Right lobe of liver (tissue), 4 donors: ENCODE data around the gene TNFSF13.

Experiments
- POLR2A ChIP-seq: fragments of 450-650 bp; IDR thresholded peaks from one replicate; pipeline ENCODE4 v1.6.1; 2017; ENCODE audit warnings: antibody characterized with exemption, mild to moderate bottlenecking
- TF ChIP-seq, protein P1 (sequence below), 4 donors: fragments of 200-600 bp in 3 of 4; fragments of 450-650 bp in 1 of 4; IDR thresholded peaks; one replicate each; pipeline versions ENCODE4 v1.5.1 to v1.8.0; 2016 to 2022; ENCODE audit warnings: antibody characterized with exemption in 4 of 4, mild to moderate bottlenecking in 2 of 4
- donor health status: DM: no; HTN: no; CAD: no.
- donor health status: DM: no; HTN: no; CAD: no.
- donor health status: DM: no; HTN: yes; CAD: no.

DNA sequence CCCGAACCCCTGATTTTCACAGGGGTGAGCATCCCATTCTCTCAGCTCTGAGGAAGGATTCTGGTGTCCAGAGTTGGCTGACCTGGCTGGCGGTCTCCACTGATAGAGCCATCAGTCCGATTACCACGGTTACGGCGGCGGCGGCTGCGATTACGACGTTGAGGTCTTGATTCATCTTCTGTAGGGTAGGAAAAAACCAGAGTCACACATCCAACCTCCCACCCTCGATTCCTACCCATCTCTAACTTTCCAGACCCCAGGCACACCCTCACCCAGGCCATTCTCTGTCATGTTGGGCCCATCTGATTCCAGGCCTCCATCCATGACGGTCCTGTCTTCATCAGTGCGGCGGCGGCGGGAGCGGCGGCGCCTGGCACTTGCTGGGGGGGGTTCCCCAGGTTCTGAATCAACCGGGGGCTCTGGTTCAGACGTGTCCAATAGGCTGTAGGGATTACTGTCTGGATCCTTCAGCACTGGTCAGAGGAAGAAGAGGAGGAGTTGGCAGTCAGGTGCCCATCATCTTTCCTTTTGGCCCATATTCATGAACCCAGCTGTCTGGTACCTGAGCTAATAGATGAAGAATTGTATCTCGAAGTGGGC lies 34.0 kb downstream of the TNFSF13 start:
- TF ChIP-seq, protein P1, sequence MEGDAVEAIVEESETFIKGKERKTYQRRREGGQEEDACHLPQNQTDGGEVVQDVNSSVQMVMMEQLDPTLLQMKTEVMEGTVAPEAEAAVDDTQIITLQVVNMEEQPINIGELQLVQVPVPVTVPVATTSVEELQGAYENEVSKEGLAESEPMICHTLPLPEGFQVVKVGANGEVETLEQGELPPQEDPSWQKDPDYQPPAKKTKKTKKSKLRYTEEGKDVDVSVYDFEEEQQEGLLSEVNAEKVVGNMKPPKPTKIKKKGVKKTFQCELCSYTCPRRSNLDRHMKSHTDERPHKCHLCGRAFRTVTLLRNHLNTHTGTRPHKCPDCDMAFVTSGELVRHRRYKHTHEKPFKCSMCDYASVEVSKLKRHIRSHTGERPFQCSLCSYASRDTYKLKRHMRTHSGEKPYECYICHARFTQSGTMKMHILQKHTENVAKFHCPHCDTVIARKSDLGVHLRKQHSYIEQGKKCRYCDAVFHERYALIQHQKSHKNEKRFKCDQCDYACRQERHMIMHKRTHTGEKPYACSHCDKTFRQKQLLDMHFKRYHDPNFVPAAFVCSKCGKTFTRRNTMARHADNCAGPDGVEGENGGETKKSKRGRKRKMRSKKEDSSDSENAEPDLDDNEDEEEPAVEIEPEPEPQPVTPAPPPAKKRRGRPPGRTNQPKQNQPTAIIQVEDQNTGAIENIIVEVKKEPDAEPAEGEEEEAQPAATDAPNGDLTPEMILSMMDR (IDR thresholded peaks at IDR 0.05) = no peak
- TF ChIP-seq POLR2A = no peak
